GM12892 (cell line): ENCODE data around the gene SPDYE5.
"Not testable (repeated sequence)": the region's sequence is repeated elsewhere in the genome, so short reads cannot be mapped to it uniquely, and the experiment has no call there.

Experiments used
- POLR2A ChIP-seq: IDR thresholded peaks from 2 replicates; pipeline ENCODE4 v1.6.1; 2011; ENCODE audit warnings: low read depth, low read length, control low read depth
- POLR2AphosphoS5 ChIP-seq: IDR thresholded peaks from 2 replicates; pipeline ENCODE4 v1.6.1; 2011; ENCODE audit warnings: low read depth, low read length, control low read depth

GRCh38 chr7:75449946-75450345, 42.2 kb upstream of the SPDYE5 start:
- TF ChIP-seq POLR2A, POLR2AphosphoS5: not testable (repeated sequence)
